Measurements from ENCODE around the gene ZNF438.

Gene ZNF438

DNA sequence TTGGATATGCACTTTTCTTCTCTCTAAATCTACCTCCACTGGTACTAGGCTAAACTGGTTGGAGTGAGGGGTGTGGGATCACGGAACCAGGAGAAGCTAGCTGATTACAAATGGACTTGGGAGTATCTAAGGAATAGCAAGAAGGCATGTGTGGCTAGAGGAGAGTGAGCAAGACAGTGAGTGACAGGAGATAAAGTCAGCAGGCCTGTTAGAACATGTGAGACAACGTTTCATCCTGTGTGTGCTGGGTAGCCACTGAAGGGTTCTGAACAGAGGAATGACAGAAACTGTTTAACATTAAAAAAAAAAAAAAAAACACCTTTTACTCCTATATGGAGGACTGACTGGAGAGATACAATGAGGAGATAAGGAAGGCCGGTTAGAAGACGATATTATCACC, 51.7 kb downstream of the ZNF438 start:
- no peaks in the 10 kb centered on the region for H3K27me3 ChIP-seq (ENCODE audit: insufficient read depth, low read length, poor library complexity)
- no peak overlapping the region for H2AFZ ChIP-seq (ENCODE audit: low read depth, low read length)
- DNase-seq (no peak), ATAC-seq (ENCODE audit: insufficient read depth, low read depth) (0 out of 3 replicates have a peak, but pooled peaks have one; percentile 31)
- no peaks in the 10 kb centered on the region for H3K4me1 ChIP-seq (ENCODE audit: insufficient read depth, low read length)
- 0 out of 2 replicates have a peak, but pooled peaks cover 4% of the 10 kb centered on the region for H3K36me3 ChIP-seq (ENCODE audit: insufficient read depth, low read length)
- H3K9ac ChIP-seq (ENCODE audit: low read depth, low read length), result no peak overlapping the region
- TF ChIP-seq EZH2 (IDR thresholded peaks at IDR 0.05; ENCODE audit: borderline replicate concordance, low read depth, low read length, severe bottlenecking), result no peak
- TF ChIP-seq, protein P1, sequence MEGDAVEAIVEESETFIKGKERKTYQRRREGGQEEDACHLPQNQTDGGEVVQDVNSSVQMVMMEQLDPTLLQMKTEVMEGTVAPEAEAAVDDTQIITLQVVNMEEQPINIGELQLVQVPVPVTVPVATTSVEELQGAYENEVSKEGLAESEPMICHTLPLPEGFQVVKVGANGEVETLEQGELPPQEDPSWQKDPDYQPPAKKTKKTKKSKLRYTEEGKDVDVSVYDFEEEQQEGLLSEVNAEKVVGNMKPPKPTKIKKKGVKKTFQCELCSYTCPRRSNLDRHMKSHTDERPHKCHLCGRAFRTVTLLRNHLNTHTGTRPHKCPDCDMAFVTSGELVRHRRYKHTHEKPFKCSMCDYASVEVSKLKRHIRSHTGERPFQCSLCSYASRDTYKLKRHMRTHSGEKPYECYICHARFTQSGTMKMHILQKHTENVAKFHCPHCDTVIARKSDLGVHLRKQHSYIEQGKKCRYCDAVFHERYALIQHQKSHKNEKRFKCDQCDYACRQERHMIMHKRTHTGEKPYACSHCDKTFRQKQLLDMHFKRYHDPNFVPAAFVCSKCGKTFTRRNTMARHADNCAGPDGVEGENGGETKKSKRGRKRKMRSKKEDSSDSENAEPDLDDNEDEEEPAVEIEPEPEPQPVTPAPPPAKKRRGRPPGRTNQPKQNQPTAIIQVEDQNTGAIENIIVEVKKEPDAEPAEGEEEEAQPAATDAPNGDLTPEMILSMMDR (IDR thresholded peaks at IDR 0.05; ENCODE audit: borderline replicate concordance, extremely low read depth, low read length, poor library complexity, severe bottlenecking), result no peak
- no peak overlapping the region for H3K4me2 ChIP-seq (ENCODE audit: insufficient read depth, low read length)
- no peaks in the 10 kb centered on the region for H3K79me2 ChIP-seq (ENCODE audit: insufficient read depth, low read length)
- H3K4me3 ChIP-seq (ENCODE audit: low read depth in 1 of 2, low read length in 2 of 2), result no peak overlapping the region
- H3K27ac ChIP-seq (ENCODE audit: low read length), result no peak overlapping the region
- peaks cover under 1% of the 10 kb centered on the region for H3K9me3 ChIP-seq (ENCODE audit: insufficient read depth, low read length, severe bottlenecking)
- H4K20me1 ChIP-seq (ENCODE audit: insufficient read depth, low read length), result no peaks in the 10 kb centered on the region

DNA sequence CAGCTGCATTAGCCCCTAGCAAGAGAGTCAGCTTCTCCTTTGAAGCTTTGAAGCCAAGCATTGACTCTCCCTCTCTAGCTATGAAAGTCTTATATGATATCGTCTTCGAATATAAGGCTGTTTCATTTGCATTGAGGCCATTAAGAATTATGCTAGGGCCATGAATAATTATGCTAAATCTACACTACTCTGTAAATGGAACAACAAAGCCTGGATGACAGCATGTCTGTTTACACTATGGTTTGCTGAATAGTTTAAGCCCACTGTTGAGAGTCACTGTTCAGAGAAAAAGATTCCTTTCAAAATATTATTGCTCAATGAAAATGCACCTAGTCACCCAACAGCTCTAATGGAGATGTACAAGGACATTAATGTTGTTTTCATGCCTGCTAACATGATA, 52.8 kb downstream of the ZNF438 start:
- no peaks in the 10 kb centered on the region for H3K9me3 ChIP-seq (ENCODE audit: insufficient read depth, low read length, severe bottlenecking)
- H4K20me1 ChIP-seq (ENCODE audit: insufficient read depth, low read length), result no peaks in the 10 kb centered on the region
- no peak overlapping the region for H3K27ac ChIP-seq (ENCODE audit: low read length)
- H3K27me3 ChIP-seq (ENCODE audit: insufficient read depth, low read length, poor library complexity), result no peaks in the 10 kb centered on the region
- no peaks in the 10 kb centered on the region for H3K4me1 ChIP-seq (ENCODE audit: insufficient read depth, low read length)
- no peaks in the 10 kb centered on the region for H3K79me2 ChIP-seq (ENCODE audit: insufficient read depth, low read length)
- 0 out of 2 replicates have a peak, but pooled peaks cover 4% of the 10 kb centered on the region for H3K36me3 ChIP-seq (ENCODE audit: insufficient read depth, low read length)
- DNase-seq (no peak), ATAC-seq (ENCODE audit: insufficient read depth, low read depth) (no peak)
- no peak overlapping the region for H3K4me3 ChIP-seq (ENCODE audit: low read depth in 1 of 2, low read length in 2 of 2)
- TF ChIP-seq, protein P1 (IDR thresholded peaks at IDR 0.05; ENCODE audit: borderline replicate concordance, extremely low read depth, low read length, poor library complexity, severe bottlenecking), result no peak
- TF ChIP-seq EZH2 (IDR thresholded peaks at IDR 0.05; ENCODE audit: borderline replicate concordance, low read depth, low read length, severe bottlenecking), result no peak
- H2AFZ ChIP-seq (ENCODE audit: low read depth, low read length), result no peak overlapping the region
- no peak overlapping the region for H3K4me2 ChIP-seq (ENCODE audit: insufficient read depth, low read length)
- H3K9ac ChIP-seq (ENCODE audit: low read depth, low read length), result no peak overlapping the region

DNA sequence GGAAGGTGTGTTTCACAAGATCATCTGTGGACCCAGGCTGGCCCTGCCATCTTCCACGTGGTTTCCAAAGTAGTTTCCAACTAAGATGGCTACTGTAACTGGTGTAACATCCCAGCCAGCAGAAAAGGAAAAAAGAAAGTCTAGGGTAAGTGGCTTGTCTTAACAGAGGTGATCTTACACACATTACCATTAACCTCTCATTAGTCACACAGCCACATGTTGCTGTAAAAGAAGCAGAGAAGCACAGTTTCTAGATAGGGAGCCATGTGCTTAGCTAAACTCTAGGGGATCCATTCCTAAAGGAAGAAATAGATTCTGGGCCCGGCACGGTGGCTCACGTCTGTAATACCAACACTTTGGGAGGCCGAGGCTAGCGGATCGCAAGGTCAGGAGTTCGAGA, 54.3 kb downstream of the ZNF438 start:
- Histone ChIP-seq H3K4me1 (ENCODE audit: insufficient read depth, low read length) (no peaks in the 10 kb centered on the region), H3K27ac (ENCODE audit: low read length) (no peak overlapping the region), H3K79me2 (ENCODE audit: insufficient read depth, low read length) (no peaks in the 10 kb centered on the region), H2AFZ (ENCODE audit: low read depth, low read length) (no peak overlapping the region), H3K4me2 (ENCODE audit: insufficient read depth, low read length) (no peak overlapping the region), H4K20me1 (ENCODE audit: insufficient read depth, low read length) (no peaks in the 10 kb centered on the region), H3K4me3 (ENCODE audit: low read depth in 1 of 2, low read length in 2 of 2) (no peak overlapping the region), H3K27me3 (ENCODE audit: insufficient read depth, low read length, poor library complexity) (no peaks in the 10 kb centered on the region), H3K36me3 (ENCODE audit: insufficient read depth, low read length) (0 out of 2 replicates have a peak, but pooled peaks cover 4% of the 10 kb centered on the region), H3K9ac (ENCODE audit: low read depth, low read length) (no peak overlapping the region), H3K9me3 (ENCODE audit: insufficient read depth, low read length, severe bottlenecking) (no peaks in the 10 kb centered on the region)
- TF ChIP-seq EZH2 (IDR thresholded peaks at IDR 0.05; ENCODE audit: borderline replicate concordance, low read depth, low read length, severe bottlenecking), result no peak
- TF ChIP-seq, protein P1 (IDR thresholded peaks at IDR 0.05; ENCODE audit: borderline replicate concordance, extremely low read depth, low read length, poor library complexity, severe bottlenecking), result no peak
- ATAC-seq (ENCODE audit: insufficient read depth, low read depth) (no peak), DNase-seq (no peak)
